Mesothelial cell of epicardium (in vitro differentiated cells): Measurements from ENCODE around the gene RIMBP2. TPM values are rescaled to one million over a fixed set of nuclear protein-coding genes. Genes with fewer than 3 reads are reported as not detected.

Experiments used
- DNase-seq, 2 experiments: peaks; one replicate each; pipeline ENCODE4 v3.0.0; 2021; ENCODE audit warnings: low spot score in 2 of 2; ENCODE audit not compliant: unreplicated experiment in 2 of 2
- H3K27ac Mint-ChIP-seq: 2 replicates; pipeline ENCODE4 v1.8.0; 2021; ENCODE audit warnings: mixed read lengths
- H3K27me3 Mint-ChIP-seq: 2 replicates; pipeline ENCODE4 v1.8.0; 2021; ENCODE audit warnings: low read depth, mixed read lengths
- H3K36me3 Mint-ChIP-seq: 2 replicates; pipeline ENCODE4 v1.8.0; 2021; ENCODE audit warnings: mixed read lengths
- H3K4me1 Mint-ChIP-seq: 2 replicates; pipeline ENCODE4 v1.8.0; 2021; ENCODE audit warnings: mixed read lengths
- H3K4me3 Mint-ChIP-seq: 2 replicates; pipeline ENCODE4 v1.8.0; 2021; ENCODE audit warnings: mild to moderate bottlenecking, moderate library complexity, mixed read lengths
- H3K9me3 Mint-ChIP-seq: 2 replicates; pipeline ENCODE4 v1.8.0; 2021; ENCODE audit warnings: mixed read lengths
- total RNA-seq: library from RNA; stranded (reverse); gene quantifications from 3 replicates; pipeline ENCODE4 v1.2.1, GENCODE V29; 2021
- TF ChIP-seq, protein P1 (sequence below): fragments of 200-600 bp; sonication (generic); IDR thresholded peaks from one replicate; pipeline ENCODE4 v1.5.0; 2021; ENCODE audit warnings: antibody characterized with exemption; ENCODE audit not compliant: unreplicated experiment

The RIMBP2 gene
- total RNA-seq, 1 donor from 2014 or later = 8.6 TPM

DNA sequence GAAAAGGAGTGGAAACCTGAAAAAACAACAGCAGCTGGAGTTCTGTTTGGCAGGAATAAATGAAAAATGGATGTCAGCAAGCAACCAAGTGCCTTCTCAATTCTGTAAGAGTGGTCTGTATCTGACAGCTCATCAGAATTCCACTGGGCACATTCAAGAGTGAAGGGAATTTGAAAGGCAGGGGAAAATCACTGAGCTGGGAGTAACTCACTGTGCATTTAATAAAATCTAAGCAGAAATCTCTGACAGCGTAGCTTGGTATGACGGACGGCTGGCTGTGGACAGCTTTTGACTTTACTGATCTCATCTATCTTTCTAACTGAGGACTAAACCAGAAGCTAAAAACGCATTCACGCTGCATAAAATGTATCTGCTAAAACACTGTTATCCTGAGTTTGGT is 153.4 kb downstream of the RIMBP2 start:
- peaks cover 23% of the 10 kb centered on the region for H3K9me3 Mint-ChIP-seq
- no peaks in the 10 kb centered on the region for H3K4me1 Mint-ChIP-seq
- no peak overlapping the region for H3K4me3 Mint-ChIP-seq
- H3K27me3 Mint-ChIP-seq = peaks cover 13% of the 10 kb centered on the region
- no peak overlapping the region for H3K27ac Mint-ChIP-seq
- TF ChIP-seq, protein P1, sequence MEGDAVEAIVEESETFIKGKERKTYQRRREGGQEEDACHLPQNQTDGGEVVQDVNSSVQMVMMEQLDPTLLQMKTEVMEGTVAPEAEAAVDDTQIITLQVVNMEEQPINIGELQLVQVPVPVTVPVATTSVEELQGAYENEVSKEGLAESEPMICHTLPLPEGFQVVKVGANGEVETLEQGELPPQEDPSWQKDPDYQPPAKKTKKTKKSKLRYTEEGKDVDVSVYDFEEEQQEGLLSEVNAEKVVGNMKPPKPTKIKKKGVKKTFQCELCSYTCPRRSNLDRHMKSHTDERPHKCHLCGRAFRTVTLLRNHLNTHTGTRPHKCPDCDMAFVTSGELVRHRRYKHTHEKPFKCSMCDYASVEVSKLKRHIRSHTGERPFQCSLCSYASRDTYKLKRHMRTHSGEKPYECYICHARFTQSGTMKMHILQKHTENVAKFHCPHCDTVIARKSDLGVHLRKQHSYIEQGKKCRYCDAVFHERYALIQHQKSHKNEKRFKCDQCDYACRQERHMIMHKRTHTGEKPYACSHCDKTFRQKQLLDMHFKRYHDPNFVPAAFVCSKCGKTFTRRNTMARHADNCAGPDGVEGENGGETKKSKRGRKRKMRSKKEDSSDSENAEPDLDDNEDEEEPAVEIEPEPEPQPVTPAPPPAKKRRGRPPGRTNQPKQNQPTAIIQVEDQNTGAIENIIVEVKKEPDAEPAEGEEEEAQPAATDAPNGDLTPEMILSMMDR = no peak
- DNase-seq = no peak
- H3K36me3 Mint-ChIP-seq = no peaks in the 10 kb centered on the region

- Mint-ChIP-seq H3K27me3 (peaks cover 15% of the 10 kb centered on the region), H3K4me3 (no peak overlapping the region), H3K4me1 (no peaks in the 10 kb centered on the region), H3K27ac (no peak overlapping the region), H3K36me3 (no peaks in the 10 kb centered on the region), H3K9me3 (peaks cover 9% of the 10 kb centered on the region)
- no peak for DNase-seq
- TF ChIP-seq, protein P1 = no peak
Measured at GRCh38 chr12:130560321-130560720, 155.8 kb downstream of the RIMBP2 start.

- H3K27ac Mint-ChIP-seq = no peak overlapping the region
- no peak for DNase-seq
- no peak overlapping the region for H3K4me3 Mint-ChIP-seq
- H3K9me3 Mint-ChIP-seq = peaks cover 8% of the 10 kb centered on the region
- H3K4me1 Mint-ChIP-seq = no peaks in the 10 kb centered on the region
- TF ChIP-seq, protein P1 = no peak
- H3K27me3 Mint-ChIP-seq = peaks cover 16% of the 10 kb centered on the region
- no peaks in the 10 kb centered on the region for H3K36me3 Mint-ChIP-seq
Measured at GRCh38 chr12:130559806-130560205, 156.3 kb downstream of the RIMBP2 start.

DNA sequence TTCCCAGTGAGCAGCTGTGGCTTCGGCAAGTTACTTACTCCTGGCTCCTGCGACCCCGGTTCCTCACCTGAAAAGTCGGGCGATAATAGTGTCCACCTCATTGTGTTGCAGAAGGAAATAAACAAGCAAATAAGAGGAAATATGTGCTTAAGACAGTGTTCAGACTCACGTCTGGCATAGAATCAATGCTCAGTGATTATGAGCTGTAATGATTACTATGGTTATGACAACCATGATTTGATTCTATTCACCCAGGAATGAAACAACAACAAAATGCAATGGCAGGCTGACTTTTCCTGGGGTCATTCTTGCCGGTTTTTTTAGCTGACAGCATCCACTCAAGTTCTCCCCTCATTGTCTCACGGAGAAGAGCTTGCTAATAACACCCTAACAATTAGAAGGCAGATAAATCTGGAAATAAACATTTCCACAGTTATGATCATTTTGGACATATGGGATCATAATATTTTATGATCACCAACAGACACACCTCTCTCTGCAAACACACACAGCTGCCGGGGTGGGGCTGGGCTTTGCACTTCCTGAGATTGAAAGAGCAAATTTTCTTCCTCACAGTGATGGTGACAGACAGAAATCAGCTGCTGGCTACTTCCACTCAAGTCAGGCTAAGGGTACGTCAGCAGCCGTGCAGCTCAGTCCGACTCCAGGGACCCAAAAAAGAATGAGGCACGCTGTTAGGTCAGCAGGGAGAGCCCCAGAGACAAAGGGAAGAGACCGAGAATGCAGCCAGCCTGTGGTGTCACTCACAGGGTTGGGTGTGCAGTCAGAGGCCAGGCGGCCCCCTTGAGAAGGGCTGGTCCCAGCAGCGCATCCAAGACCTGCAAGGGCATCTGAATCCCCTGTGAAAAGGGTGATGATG is 158.0 kb downstream of the RIMBP2 start:
- Mint-ChIP-seq H3K27me3 (peaks cover 22% of the 10 kb centered on the region), H3K4me1 (no peaks in the 10 kb centered on the region), H3K27ac (no peak overlapping the region), H3K9me3 (no peaks in the 10 kb centered on the region), H3K4me3 (no peak overlapping the region), H3K36me3 (no peaks in the 10 kb centered on the region)
- TF ChIP-seq, protein P1 = no peak
- no peak for DNase-seq

DNA sequence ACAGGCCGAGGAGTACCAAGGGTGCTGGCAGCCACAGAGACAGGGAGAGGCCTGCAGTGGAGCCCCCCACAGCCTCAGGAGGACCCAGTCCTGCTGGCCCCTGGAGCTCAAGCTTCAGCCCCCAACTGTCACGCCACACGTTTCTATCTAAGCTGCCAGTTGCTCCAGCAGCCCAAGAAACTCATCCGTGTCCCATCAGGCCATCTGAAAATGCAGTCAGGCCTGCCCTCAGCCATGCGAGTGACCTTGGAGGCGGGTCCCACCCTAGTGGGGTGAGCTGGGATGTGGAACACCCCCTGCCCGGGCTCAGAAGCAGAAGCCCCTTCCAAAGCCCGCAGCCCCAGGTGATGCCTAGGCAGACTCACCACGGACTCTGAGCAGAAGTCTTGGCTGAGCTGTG is 158.9 kb downstream of the RIMBP2 start:
- TF ChIP-seq, protein P1 = no peak
- no peak overlapping the region for H3K27ac Mint-ChIP-seq
- H3K27me3 Mint-ChIP-seq = peaks cover 22% of the 10 kb centered on the region
- no peaks in the 10 kb centered on the region for H3K36me3 Mint-ChIP-seq
- no peaks in the 10 kb centered on the region for H3K9me3 Mint-ChIP-seq
- H3K4me3 Mint-ChIP-seq = no peak overlapping the region
- H3K4me1 Mint-ChIP-seq = no peaks in the 10 kb centered on the region
- no peak for DNase-seq
